IMR-90 (cell line): ENCODE data around the gene C7. TPM values are rescaled to one million over a fixed set of nuclear protein-coding genes. Genes with fewer than 3 reads are reported as not detected.

Experiments used
- ATAC-seq: fragments of 200-7000 bp; cut with Tn5 transposase; 2 replicates; pipeline ENCODE4 v1.9.1; 2020; ENCODE audit warnings: low read depth, mild to moderate bottlenecking, moderate library complexity
- BruUV-seq: library from RNA; stranded (reverse); fragments of 400-500 nt; replicated peaks from 2 replicates; lab custom pipeline; 2021; lab: Mats Ljungman, UMichigan
- CTCF ChIA-PET: fragments of 300-600 bp; formaldehyde crosslinking; extraction: SDS; loops from one replicate; lab custom pipeline; 2021; ENCODE audit warnings: antibody characterized with exemption; lab: Yijun Ruan, JAX
- POLR2A ChIA-PET: fragments of 300-600 bp; sonication (Branson Sonifier 250); formaldehyde crosslinking; loops from one replicate; lab custom pipeline; 2022; ENCODE audit warnings: antibody characterized with exemption; ENCODE audit not compliant: unreplicated experiment; lab: Charles Lee
- DNase-seq: peaks from one replicate; pipeline ENCODE4 v3.0.0; 2013
- H2AFZ ChIP-seq: replicated peaks from 2 replicates; pipeline ENCODE3; 2013; ENCODE audit warnings: low read length, mild to moderate bottlenecking; ENCODE audit not compliant: poor library complexity
- H2AK5ac ChIP-seq: 2 replicates; pipeline ENCODE4 v1.6.1; 2013; ENCODE audit warnings: low read depth, low read length, inconsistent platforms
- H2AK9ac ChIP-seq: replicated peaks from 2 replicates; pipeline ENCODE3; 2013; ENCODE audit warnings: mild to moderate bottlenecking, low read depth, low read length, moderate library complexity; ENCODE audit not compliant: poor library complexity
- H2BK120ac ChIP-seq: 2 replicates; pipeline ENCODE4 v1.6.1; 2013; ENCODE audit warnings: low read depth, low read length, inconsistent platforms
- H2BK15ac ChIP-seq: 3 replicates; pipeline ENCODE4 v1.6.1; 2013; ENCODE audit warnings: low read depth, low read length, inconsistent platforms
- H2BK20ac ChIP-seq: 2 replicates; pipeline ENCODE4 v1.6.1; 2013; ENCODE audit warnings: low read depth, mild to moderate bottlenecking, inconsistent platforms, low read length, moderate library complexity
- H2BK5ac ChIP-seq: 2 replicates; pipeline ENCODE4 v1.6.1; 2013; ENCODE audit warnings: mild to moderate bottlenecking, low read depth, low read length, inconsistent platforms; ENCODE audit not compliant: poor library complexity, severe bottlenecking
- H3K14ac ChIP-seq: replicated peaks from 2 replicates; pipeline ENCODE4 v1.6.1; 2013; ENCODE audit warnings: low read depth, low read length, inconsistent platforms
- H3K18ac ChIP-seq: 2 replicates; pipeline ENCODE4 v1.6.1; 2013; ENCODE audit warnings: low read depth, low read length, control low read depth
- H3K23ac ChIP-seq: 2 replicates; pipeline ENCODE4 v1.6.1; 2013; ENCODE audit warnings: low read depth, low read length, inconsistent platforms
- H3K27ac ChIP-seq: 2 replicates; pipeline ENCODE4 v1.5.1; 2013; ENCODE audit warnings: mild to moderate bottlenecking, control low read depth, low read length; ENCODE audit not compliant: insufficient read depth
- H3K27me3 ChIP-seq: 2 replicates; pipeline ENCODE4 v1.6.1; 2013; ENCODE audit warnings: low read length; ENCODE audit not compliant: control insufficient read depth, insufficient read depth
- H3K36me3 ChIP-seq: 2 replicates; pipeline ENCODE4 v1.6.1; 2013; ENCODE audit warnings: low read length, mixed read lengths; ENCODE audit not compliant: control insufficient read depth, insufficient read depth
- H3K4ac ChIP-seq: 2 replicates; pipeline ENCODE4 v1.6.1; 2013; ENCODE audit warnings: low read depth, low read length, inconsistent platforms
- H3K4me1 ChIP-seq: 2 replicates; pipeline ENCODE4 v1.6.1; 2013; ENCODE audit warnings: low read length, mixed read lengths; ENCODE audit not compliant: control insufficient read depth, insufficient read depth
- H3K4me2 ChIP-seq: 2 replicates; pipeline ENCODE4 v1.6.1; 2013; ENCODE audit warnings: low read depth, mild to moderate bottlenecking, control low read depth, low read length, moderate library complexity
- H3K4me3 ChIP-seq: 2 replicates; pipeline ENCODE4 v1.5.1; 2013; ENCODE audit warnings: low read depth, mild to moderate bottlenecking, control low read depth, low read length, moderate library complexity; ENCODE audit not compliant: insufficient read depth
- H3K56ac ChIP-seq: 2 replicates; pipeline ENCODE4 v1.6.1; 2013; ENCODE audit warnings: low read length, inconsistent platforms; ENCODE audit not compliant: insufficient read depth; ENCODE audit errors: extremely low read depth
- H3K79me1 ChIP-seq, 2 experiments: 2 replicates each; pipeline ENCODE4 v1.6.1; 2013; ENCODE audit warnings: low read length in 2 of 2, inconsistent platforms in 1 of 2, low read depth in 1 of 2
- H3K9ac ChIP-seq: 2 replicates; pipeline ENCODE4 v1.6.1; 2013; ENCODE audit warnings: low read depth, low read length, control low read depth
- H3K9me1 ChIP-seq: 2 replicates; pipeline ENCODE4 v1.6.1; 2013; ENCODE audit warnings: low read length, inconsistent platforms; ENCODE audit not compliant: insufficient read depth
- H3K9me3 ChIP-seq: 2 replicates; pipeline ENCODE4 v1.6.1; 2013; ENCODE audit warnings: low read length; ENCODE audit not compliant: control insufficient read depth, insufficient read depth
- H4K20me1 ChIP-seq: 2 replicates; pipeline ENCODE4 v1.6.1; 2013; ENCODE audit warnings: low read length, inconsistent platforms; ENCODE audit not compliant: insufficient read depth
- H4K5ac ChIP-seq: 2 replicates; pipeline ENCODE4 v1.6.1; 2013; ENCODE audit warnings: mild to moderate bottlenecking, low read depth, low read length, control low read depth
- H4K8ac ChIP-seq, 2 experiments: 2 replicates each; pipeline ENCODE4 v1.6.1; 2013; ENCODE audit warnings: low read depth in 2 of 2, low read length in 2 of 2, control low read depth in 1 of 2, inconsistent platforms in 1 of 2
- H4K91ac ChIP-seq: 2 replicates; pipeline ENCODE4 v1.6.1; 2013; ENCODE audit warnings: low read depth, low read length, inconsistent platforms; ENCODE audit not compliant: insufficient read depth
- BHLHE40 ChIP-seq: fragments of 150-350 bp; IDR thresholded peaks from 2 replicates; pipeline ENCODE4 v1.6.1; 2016; ENCODE audit warnings: mild to moderate bottlenecking, low read depth, low read length
- CEBPB ChIP-seq: IDR thresholded peaks from 2 replicates; pipeline ENCODE4 v1.6.1; 2012; ENCODE audit warnings: low read depth, low read length, improper control_type of control experiment
- CHD1 ChIP-seq: IDR thresholded peaks from 2 replicates; pipeline ENCODE4 v1.6.1; 2012; ENCODE audit warnings: low read depth, low read length, improper control_type of control experiment
- CTCF ChIP-seq: conservative IDR thresholded peaks from 2 replicates; pipeline ENCODE4 v1.5.1; 2012; ENCODE audit warnings: mild to moderate bottlenecking, low read depth, low read length, improper control_type of control experiment
- FOS ChIP-seq: fragments of 150-350 bp; IDR thresholded peaks from 2 replicates; pipeline ENCODE4 v1.6.1; 2016; ENCODE audit warnings: low read depth, low read length
- MAFK ChIP-seq: IDR thresholded peaks from 2 replicates; pipeline ENCODE4 v1.6.1; 2012; ENCODE audit warnings: low read depth, low read length, improper control_type of control experiment
- MAZ ChIP-seq: IDR thresholded peaks from 2 replicates; pipeline ENCODE4 v1.6.1; 2012; ENCODE audit warnings: low read depth, mild to moderate bottlenecking, low read length, improper control_type of control experiment, moderate library complexity, borderline replicate concordance
- MXI1 ChIP-seq: IDR thresholded peaks from 2 replicates; pipeline ENCODE4 v1.6.1; 2012; ENCODE audit warnings: low read depth, mild to moderate bottlenecking, low read length, moderate library complexity, borderline replicate concordance
- POLR2A ChIP-seq: IDR thresholded peaks from 2 replicates; pipeline ENCODE4 v1.6.1; 2012; ENCODE audit warnings: mild to moderate bottlenecking, low read depth, low read length
- RAD21 ChIP-seq: IDR thresholded peaks from 2 replicates; pipeline ENCODE4 v1.6.1; 2012; ENCODE audit warnings: low read length, improper control_type of control experiment
- RCOR1 ChIP-seq: IDR thresholded peaks from 2 replicates; pipeline ENCODE4 v1.6.1; 2012; ENCODE audit warnings: mild to moderate bottlenecking, low read length, improper control_type of control experiment; ENCODE audit not compliant: insufficient replicate concordance
- RFX5 ChIP-seq: IDR thresholded peaks from 2 replicates; pipeline ENCODE4 v1.8.0; 2012; ENCODE audit warnings: low read depth, mild to moderate bottlenecking, low read length, moderate library complexity
- SMC3 ChIP-seq: fragments of 150-350 bp; IDR thresholded peaks from 2 replicates; pipeline ENCODE4 v1.6.1; 2016; ENCODE audit warnings: low read depth, mild to moderate bottlenecking, antibody characterized with exemption, low read length, moderate library complexity
- USF2 ChIP-seq: fragments of 150-350 bp; IDR thresholded peaks from 2 replicates; pipeline ENCODE4 v1.6.1; 2017; ENCODE audit warnings: mild to moderate bottlenecking, antibody characterized with exemption, low read length, low read depth
- whole genome bisulfite sequencing, 2 experiments: methylation state at CpG; one replicate each; pipeline versions ENCODE4 v1.1.5 to v1.1.7; 2013; ENCODE audit warnings: missing lambda C conversion rate in 2 of 2; ENCODE audit not compliant: insufficient read length in 1 of 2; ENCODE audit errors: extremely low coverage in 2 of 2; 5-methylcytosine and 5-hydroxymethylcytosine counted together
- dilution Hi-C: fragments of 300-500 bp; cut with HindIII; formaldehyde crosslinking; loops from one replicate; pipeline ENCODE4 v1.14.3; 2018; ENCODE audit warnings: low sequenced_read_pairs; ENCODE audit not compliant: unreplicated experiment
- in situ Hi-C: fragments of 300-500 bp; cut with MboI; formaldehyde crosslinking; loops from 3 replicates; pipeline ENCODE4 v1.14.3; 2019; ENCODE audit warnings: low sequenced_read_pairs, inconsistent platforms, mixed read lengths
- intact Hi-C: fragments of 100-400 bp; cut with micrococcal nuclease; formaldehyde crosslinking; loops from 2 replicates; pipeline ENCODE4 v1.10.0; 2022
- polyA plus RNA-seq, 3 experiments: library from polyadenylated mRNA; depleted of rRNA; stranded (reverse); fragments of >200 nt; gene quantifications; 2 replicates each; pipeline ENCODE4 v1.2.3, GENCODE V29; 2012; ENCODE audit warnings: low replicate concordance in 1 of 3
- total RNA-seq: library from RNA; depleted of rRNA; stranded (reverse); fragments of >200 nt; gene quantifications from 2 replicates; pipeline ENCODE4 v1.2.3, GENCODE V29; 2012
- TF ChIP-seq, protein P1 (sequence below): fragments of 150-350 bp; IDR thresholded peaks from 2 replicates; pipeline ENCODE4 v1.6.1; 2016; ENCODE audit warnings: low read depth, mild to moderate bottlenecking, low read length, moderate library complexity, borderline replicate concordance

C7 gene
- total and polyA plus RNA-seq, 2 of the 4 experiments (the other 2 are of a cell fraction), result 0.54 to 1.8 TPM

DNA sequence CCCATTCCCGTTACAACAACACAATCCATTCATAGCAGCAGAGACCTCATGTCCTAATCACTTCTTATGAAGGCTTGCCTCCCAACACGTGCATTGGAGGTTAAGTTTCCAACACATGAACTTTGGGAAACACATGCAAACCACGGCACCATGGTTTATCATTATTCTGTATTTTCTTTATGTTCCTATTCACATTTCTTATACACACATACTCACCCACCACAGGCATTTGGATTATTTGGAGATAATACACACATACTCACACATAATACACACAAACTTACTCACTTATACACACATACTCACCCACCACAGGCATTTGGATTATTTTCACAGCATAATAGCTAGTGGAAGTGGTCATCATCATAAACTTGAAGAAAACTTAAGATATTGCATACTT lies 75.6 kb downstream of the C7 start:
- CTCF ChIA-PET, result interaction anchor here (1.4 kb wide), 1 partner anchor 80 kb away, joined by 4 read pairs; no protein-coding TSS in a partner anchor
- dilution Hi-C loops, result no loop called here
- peak; percentile 92 for TF ChIP-seq BHLHE40
- no peak for TF ChIP-seq USF2
- TF ChIP-seq CEBPB, result 0 out of 2 replicates have a peak, but pooled peaks have one; percentile 22
- no peak for TF ChIP-seq RFX5
- TF ChIP-seq RAD21, result no peak
- TF ChIP-seq FOS, result peak; percentile 55; the same call in 1 of the 2 replicates
- TF ChIP-seq, protein P1, sequence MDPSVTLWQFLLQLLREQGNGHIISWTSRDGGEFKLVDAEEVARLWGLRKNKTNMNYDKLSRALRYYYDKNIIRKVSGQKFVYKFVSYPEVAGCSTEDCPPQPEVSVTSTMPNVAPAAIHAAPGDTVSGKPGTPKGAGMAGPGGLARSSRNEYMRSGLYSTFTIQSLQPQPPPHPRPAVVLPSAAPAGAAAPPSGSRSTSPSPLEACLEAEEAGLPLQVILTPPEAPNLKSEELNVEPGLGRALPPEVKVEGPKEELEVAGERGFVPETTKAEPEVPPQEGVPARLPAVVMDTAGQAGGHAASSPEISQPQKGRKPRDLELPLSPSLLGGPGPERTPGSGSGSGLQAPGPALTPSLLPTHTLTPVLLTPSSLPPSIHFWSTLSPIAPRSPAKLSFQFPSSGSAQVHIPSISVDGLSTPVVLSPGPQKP, result no peak
- TF ChIP-seq SMC3, result no peak
- TF ChIP-seq POLR2A, result no peak
- 0 out of 2 replicates have a peak, but pooled peaks have one; percentile 58 for TF ChIP-seq MXI1
- peak; percentile 35 for TF ChIP-seq RCOR1
- TF ChIP-seq MAZ, result no peak
- TF ChIP-seq MAFK, result no peak
- no peak for TF ChIP-seq CHD1
- TF ChIP-seq CTCF, result no peak

More for the DNA sequence above, 75.6 kb downstream of the C7 start:
- Histone ChIP-seq H2AK9ac (peak overlapping the region; percentile 43), H3K23ac (peak overlapping the region; percentile 78; the same call in 1 of the 2 replicates), H3K27ac (peak overlapping the region; percentile 35), H3K4me1 (peaks cover 20% of the 10 kb centered on the region), H4K5ac (peak overlapping the region; percentile 46; the same call in 1 of the 2 replicates), H3K9me3 (peaks cover 2% of the 10 kb centered on the region; the same call in 1 of the 2 replicates), H2AK5ac (peak overlapping the region; percentile 59; the same call in 1 of the 2 replicates), H3K36me3 (no peaks in the 10 kb centered on the region), H4K20me1 (no peaks in the 10 kb centered on the region), H2BK20ac (peak overlapping the region; percentile 80), H3K56ac (peak overlapping the region; percentile 28), H3K27me3 (no peaks in the 10 kb centered on the region), H2BK5ac (peak overlapping the region; percentile 96), H2AFZ (no peak overlapping the region), H3K9me1 (peaks cover 11% of the 10 kb centered on the region), H3K4me2 (no peak overlapping the region; the same call in 1 of the 2 replicates), H4K8ac (peak overlapping the region; percentile 8 to 87; a peak in 3 of 4 replicates), H3K4me3 (no peak overlapping the region), H4K91ac (peak overlapping the region; percentile 97), H3K9ac (no peak overlapping the region), H3K4ac (peak overlapping the region; percentile 91), H3K18ac (peak overlapping the region; percentile 90; the same call in 1 of the 2 replicates), H2BK120ac (peak overlapping the region; percentile 94), H3K14ac (peak overlapping the region; percentile 26), H3K79me1 (no peaks in the 10 kb centered on the region), H2BK15ac (peak overlapping the region; percentile 93; the same call in 2 of the 3 replicates)
- intact Hi-C loops (loop anchor here (10.0 kb wide), 1 partner anchor 270 kb away; no protein-coding TSS in a partner anchor), in situ Hi-C loops (no loop called here)
- 40% methylated on average over 1 of the region's 3 CpGs; no CpG with 5 or more reads in 1 of the 2 experiments for WGBS, 2 experiments
- DNase-seq, result peak; percentile 95
- POLR2A ChIA-PET, result no interaction called here
- ATAC-seq, result peak; percentile 92
- no TSS peak for BruUV-seq
